ENCODE results near the gene OXSR1.
A peak's percentile ranks its signal among the peaks of the same experiment; 100 is the strongest.
"Not testable (repeated sequence)": the region's sequence is repeated elsewhere in the genome, so short reads cannot be mapped to it uniquely, and the experiment has no call there.

Gene OXSR1

GRCh38 chr3:38127611-38128302, 37.6 kb upstream of the OXSR1 start:
- DNase-seq (ENCODE audit: low spot score): no peak

- DNase-seq (ENCODE audit: low spot score): no peak
Measured at GRCh38 chr3:38128303-38128655, 37.1 kb upstream of the OXSR1 start.

GRCh38 chr3:38129058-38129457, 36.3 kb upstream of the OXSR1 start:
- no peak for DNase-seq (ENCODE audit: low spot score)

GRCh38 chr3:38130631-38131065, 34.7 kb upstream of the OXSR1 start:
- DNase-seq (ENCODE audit: low spot score): no peak

- peak; percentile 61 for DNase-seq (ENCODE audit: low spot score)
Measured at GRCh38 chr3:38131621-38132369, 33.5 kb upstream of the OXSR1 start.

GRCh38 chr3:38133209-38133556, 32.2 kb upstream of the OXSR1 start:
- no peak for DNase-seq (ENCODE audit: low spot score)

- DNase-seq (ENCODE audit: low spot score): no peak
Measured at GRCh38 chr3:38133557-38134405, 31.6 kb upstream of the OXSR1 start.

GRCh38 chr3:38134517-38135143, 30.7 kb upstream of the OXSR1 start:
- not testable (repeated sequence) for DNase-seq (ENCODE audit: low spot score)

GRCh38 chr3:38135621-38136277, 29.6 kb upstream of the OXSR1 start:
- not testable (repeated sequence) for DNase-seq (ENCODE audit: low spot score)

GRCh38 chr3:38136393-38136776, 29.0 kb upstream of the OXSR1 start:
- no peak for DNase-seq (ENCODE audit: low spot score)

- peak; percentile 98 for DNase-seq (ENCODE audit: low spot score)
Measured at GRCh38 chr3:38136777-38137614, 28.3 kb upstream of the OXSR1 start, which contains the start of gene ACAA1. Gene ACAA1 (minus strand): TSS chr3:38137127. CDS start chr3:38137035, 92 bp downstream.

- peak; percentile 32 for DNase-seq (ENCODE audit: low spot score)
Measured at GRCh38 chr3:38137615-38138348, 27.6 kb upstream of the OXSR1 start.

- peak; percentile 47 for DNase-seq (ENCODE audit: low spot score)
Measured at GRCh38 chr3:38138349-38139190, 26.8 kb upstream of the OXSR1 start, which contains the start of gene MYD88. Gene MYD88 (plus strand): TSS chr3:38138661. CDS start chr3:38138701, 40 bp downstream.

- DNase-seq (ENCODE audit: low spot score): no peak
Measured at GRCh38 chr3:38139191-38139590, 26.1 kb upstream of the OXSR1 start.

- no peak for DNase-seq (ENCODE audit: low spot score)
Measured at GRCh38 chr3:38139652-38140051, 25.7 kb upstream of the OXSR1 start.

GRCh38 chr3:38140326-38141172, 24.8 kb upstream of the OXSR1 start:
- no peak for DNase-seq (ENCODE audit: low spot score)

GRCh38 chr3:38141173-38141951, 24.0 kb upstream of the OXSR1 start:
- no peak for DNase-seq (ENCODE audit: low spot score)

All from hematopoietic multipotent progenitor cell treated with erythropoietin and hydrocortisone succinate and interleukin-3 and kit ligand, for 17 days (in vitro differentiated cells).